GM23338 (cell line): ENCODE data around the gene OMA1. TPM values are rescaled to one million over a fixed set of nuclear protein-coding genes. Genes with fewer than 3 reads are reported as not detected.

Experiments
- ATAC-seq: fragments of 200-7000 bp; cut with Tn5 transposase; 3 replicates; pipeline ENCODE4 v1.9.1; 2020
- DNase-seq: peaks from one replicate; pipeline ENCODE4 v3.0.0-alpha.2; 2015; ENCODE audit warnings: low spot score
- H2AFZ ChIP-seq: fragments of 200-600 bp; sonication (generic); 2 replicates; pipeline ENCODE4 v1.8.0; 2016; ENCODE audit warnings: antibody characterized with exemption, mild to moderate bottlenecking, moderate library complexity
- H3F3A ChIP-seq: fragments of 200-600 bp; sonication (generic); replicated peaks from 2 replicates; pipeline ENCODE4 v1.8.0; 2017; ENCODE audit warnings: antibody characterized with exemption, mixed run types, low read depth
- H3K27ac ChIP-seq: fragments of 200-600 bp; sonication (generic); 2 replicates; pipeline ENCODE4 v1.6.1; 2016; ENCODE audit warnings: low read depth
- H3K27me3 ChIP-seq: fragments of 200-600 bp; sonication (generic); 2 replicates; pipeline ENCODE4 v1.8.0; 2016; ENCODE audit warnings: mild to moderate bottlenecking, mixed run types, moderate library complexity; ENCODE audit not compliant: insufficient read depth
- H3K36me3 ChIP-seq: fragments of 200-600 bp; sonication (generic); 2 replicates; pipeline ENCODE4 v1.8.0; 2016; ENCODE audit warnings: mild to moderate bottlenecking; ENCODE audit not compliant: insufficient read depth
- H3K4me1 ChIP-seq: fragments of 200-600 bp; sonication (generic); 2 replicates; pipeline ENCODE4 v1.8.0; 2016; ENCODE audit warnings: mild to moderate bottlenecking, moderate library complexity; ENCODE audit not compliant: insufficient read depth
- H3K4me2 ChIP-seq: fragments of 200-600 bp; sonication (generic); 2 replicates; pipeline ENCODE4 v1.7.1; 2017; ENCODE audit warnings: mixed run types
- H3K4me3 ChIP-seq: fragments of 200-600 bp; sonication (generic); 2 replicates; pipeline ENCODE4 v1.6.1; 2016; ENCODE audit warnings: mixed run types
- H3K79me2 ChIP-seq: fragments of 200-600 bp; sonication (generic); replicated peaks from 2 replicates; pipeline ENCODE4 v1.8.0; 2017; ENCODE audit warnings: mild to moderate bottlenecking; ENCODE audit not compliant: insufficient read depth
- H3K9me2 ChIP-seq: fragments of 200-600 bp; sonication (generic); 2 replicates; pipeline ENCODE4 v1.8.0; 2017; ENCODE audit not compliant: insufficient read depth
- H4K20me1 ChIP-seq: fragments of 200-600 bp; sonication (generic); replicated peaks from 2 replicates; pipeline ENCODE4 v1.8.0; 2017; ENCODE audit warnings: mild to moderate bottlenecking; ENCODE audit not compliant: insufficient read depth
- H3K27ac Mint-ChIP-seq: 2 replicates; pipeline ENCODE4 v1.8.0; 2020; ENCODE audit warnings: inconsistent platforms, mild to moderate bottlenecking, moderate library complexity, mixed read lengths
- H3K27me3 Mint-ChIP-seq: 3 replicates; pipeline ENCODE4 v1.8.0; 2022; ENCODE audit warnings: low read depth, mild to moderate bottlenecking, moderate library complexity, mixed read lengths, inconsistent platforms; ENCODE audit not compliant: insufficient read depth, poor library complexity
- H3K36me3 Mint-ChIP-seq: 3 replicates; pipeline ENCODE4 v1.8.0; 2021; ENCODE audit warnings: low read depth, mild to moderate bottlenecking, inconsistent platforms, moderate library complexity, mixed read lengths
- H3K4me1 Mint-ChIP-seq: 3 replicates; pipeline ENCODE4 v1.8.0; 2020; ENCODE audit warnings: mild to moderate bottlenecking, inconsistent platforms, mixed read lengths
- H3K4me3 Mint-ChIP-seq: 3 replicates; pipeline ENCODE4 v1.8.0; 2021; ENCODE audit warnings: moderate library complexity, mild to moderate bottlenecking, inconsistent platforms, mixed read lengths
- H3K9me3 Mint-ChIP-seq: 3 replicates; pipeline ENCODE4 v1.8.0; 2020; ENCODE audit warnings: moderate library complexity, mild to moderate bottlenecking, inconsistent platforms, mixed read lengths
- POLR2AphosphoS5 ChIP-seq: IDR thresholded peaks from 2 replicates; pipeline ENCODE4 v1.6.1; 2016; ENCODE audit warnings: antibody characterized with exemption, low read depth
- REST ChIP-seq: IDR thresholded peaks from one replicate; pipeline ENCODE4 v1.6.1; 2018; ENCODE audit warnings: antibody characterized with exemption; ENCODE audit not compliant: unreplicated experiment
- STAT1 ChIP-seq: IDR thresholded peaks from one replicate; pipeline ENCODE4 v1.6.1; 2016; ENCODE audit warnings: antibody characterized with exemption; ENCODE audit not compliant: unreplicated experiment
- ZNF114 ChIP-seq: fragments of 250-450 bp; sonication (Bioruptor Pico); IDR thresholded peaks from 2 replicates; pipeline ENCODE4 v1.5.0; 2020; ENCODE audit warnings: mild to moderate bottlenecking, moderate library complexity
- ZNF462 ChIP-seq: fragments of 250-450 bp; sonication (Bioruptor Pico); IDR thresholded peaks from 2 replicates; pipeline ENCODE4 v1.5.0; 2020; ENCODE audit warnings: mild to moderate bottlenecking, moderate library complexity
- polyA plus RNA-seq: library from polyadenylated mRNA; unstranded; fragments of >200 nt; fragmentation: Nextera tagmentation; extraction: Ambion mirVana; gene quantifications from 2 replicates; pipeline ENCODE4 v1.2.1, GENCODE V29; 2016
- total RNA-seq: library from RNA; depleted of rRNA; stranded (reverse); fragments of >200 nt; shearing (Covaris generic); gene quantifications from 2 replicates; pipeline ENCODE4 v1.2.3, GENCODE V29; 2014

Gene OMA1
- total and polyA plus RNA-seq, 2 experiments from 2014 or later: 21.3 to 33.1 TPM

DNA sequence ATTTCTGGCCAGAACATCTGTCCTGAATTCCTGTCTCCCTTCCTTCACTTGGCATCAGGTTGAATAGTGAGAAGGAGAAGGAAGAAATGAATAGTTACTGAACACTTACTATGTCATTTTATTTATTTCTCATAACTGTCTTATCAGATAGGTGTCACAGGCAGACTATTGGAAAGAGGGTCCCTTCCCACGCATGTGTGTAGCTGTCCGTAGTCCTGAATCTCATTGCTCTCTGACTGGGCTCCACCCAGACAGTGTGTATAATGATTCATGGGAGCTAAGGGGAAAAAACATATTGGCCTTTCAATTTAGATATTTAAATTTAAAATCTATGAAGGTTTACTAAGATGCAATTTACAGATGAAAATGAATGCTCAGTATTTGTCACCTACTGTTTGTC, 86.1 kb downstream of the OMA1 start:
- Histone ChIP-seq H3K9me2 (peaks cover 3% of the 10 kb centered on the region; the same call in 1 of the 2 replicates), H3K4me1 (no peaks in the 10 kb centered on the region), H3K4me2 (no peak overlapping the region), H3K36me3 (no peaks in the 10 kb centered on the region), H4K20me1 (no peaks in the 10 kb centered on the region), H3K79me2 (no peaks in the 10 kb centered on the region), H3K27me3 (no peaks in the 10 kb centered on the region), H3K4me3 (no peak overlapping the region), H2AFZ (no peak overlapping the region), H3K27ac (no peak overlapping the region), H3F3A (no peaks in the 10 kb centered on the region)
- Mint-ChIP-seq H3K36me3 (no peaks in the 10 kb centered on the region), H3K27ac (no peak overlapping the region), H3K4me3 (no peak overlapping the region), H3K9me3 (no peaks in the 10 kb centered on the region), H3K4me1 (0 out of 3 replicates have a peak, but pooled peaks cover 3% of the 10 kb centered on the region), H3K27me3 (peaks cover 3% of the 10 kb centered on the region)
- DNase-seq: peak; percentile 52
- no peak for TF ChIP-seq STAT1
- no peak for TF ChIP-seq POLR2AphosphoS5
- peak; percentile 83 for TF ChIP-seq REST
- no peak for TF ChIP-seq ZNF462 (CRISPR knock-in tag)
- no peak for TF ChIP-seq ZNF114 (CRISPR knock-in tag)
- ATAC-seq: peak; percentile 55
